Measurements from ENCODE around the gene FRMD8. TPM values are rescaled to one million over a fixed set of nuclear protein-coding genes. Genes with fewer than 3 reads are reported as not detected.

FRMD8 gene
- total and polyA plus RNA-seq, 2 of the 8 experiments (the other 6 are each of a cell fraction or from before 2014, with no cell fraction given), result 15.0 to 19.2 TPM

DNA sequence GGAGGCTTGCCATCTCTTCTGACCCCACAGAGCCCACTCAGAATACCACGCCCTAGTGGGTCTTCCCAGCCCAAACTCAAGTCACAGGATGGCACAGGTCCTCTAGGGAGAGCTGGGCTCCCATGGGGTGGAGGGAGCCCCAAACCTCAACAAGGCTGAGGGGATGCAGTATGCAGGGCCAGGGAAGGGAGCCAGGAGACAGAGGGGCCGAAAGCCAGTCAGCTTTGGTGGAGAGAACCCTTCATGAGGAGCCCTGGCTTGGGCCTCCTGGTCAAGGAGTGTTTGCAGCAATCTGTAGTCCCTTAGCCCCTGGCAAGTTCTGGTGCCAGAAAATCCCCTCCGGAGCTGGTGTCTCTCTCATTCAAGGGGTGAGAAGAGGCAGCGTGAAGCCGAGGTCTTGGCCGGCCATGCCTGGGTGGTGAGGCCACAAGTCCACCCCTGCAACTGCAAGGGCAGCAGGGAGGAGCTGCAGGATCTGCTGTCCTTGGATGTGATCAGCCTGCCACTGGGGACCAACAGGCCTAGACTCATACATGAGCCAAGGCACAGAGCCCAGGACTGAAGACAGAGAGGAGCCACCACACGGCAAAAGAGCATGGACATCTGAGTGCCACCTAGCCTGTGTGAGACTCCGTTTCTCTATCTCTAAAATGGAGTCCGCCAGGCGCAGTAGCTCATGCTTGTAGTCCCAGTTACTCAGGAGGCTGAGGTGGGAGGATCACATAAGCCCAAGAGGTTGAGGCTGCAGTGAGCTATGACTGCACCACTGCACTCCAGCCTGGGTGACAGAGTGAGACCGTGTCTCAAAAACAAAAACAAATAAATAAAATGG is 60.2 kb downstream of the FRMD8 start:
- H3K79me2 ChIP-seq (ENCODE audit: control insufficient read depth in 1 of 2, insufficient read depth in 2 of 2, low read length in 2 of 2), result no peaks in the 10 kb centered on the region
- H4K20me1 ChIP-seq (replicated peaks in 1 of 2; ENCODE audit: control insufficient read depth in 1 of 2, insufficient read depth in 2 of 2, low read length in 2 of 2), result peaks cover 0 to 1% of the 10 kb centered on the region in 2 experiments
- no peak overlapping the region for H3K27ac ChIP-seq (ENCODE audit: low read depth, low read length)
- no peaks in the 10 kb centered on the region; a peak in 4 of 7 replicates for H3K4me1 ChIP-seq (replicated peaks in 1 of 4; ENCODE audit: control insufficient read depth in 3 of 4, insufficient read depth in 4 of 4, low read length in 3 of 4)
- no peak overlapping the region for H3K4me3 ChIP-seq (ENCODE audit: extremely low read depth in 1 of 4, insufficient read depth in 2 of 4, low read depth in 3 of 4, low read length in 4 of 4)
- H2BK15ac ChIP-seq (ENCODE audit: low read length), result no peak overlapping the region
- H2AK5ac ChIP-seq (ENCODE audit: low read depth, low read length), result no peak overlapping the region
- H3K9ac ChIP-seq (replicated peaks in 1 of 4; ENCODE audit: extremely low read depth in 1 of 4, low read depth in 3 of 4, low read length in 3 of 4), result no peak overlapping the region
- H3K9me3 ChIP-seq (ENCODE audit: insufficient read depth in 2 of 2, low read depth in 1 of 2, low read length in 1 of 2), result peaks cover 0 to 6% of the 10 kb centered on the region in 2 experiments; a peak in 1 of 4 replicates
- 90% methylated on average over 11 of the region's 11 CpGs; no CpG with 5 or more reads in 1 of the 2 experiments for WGBS, 2 experiments (ENCODE audit: extremely low coverage in 1 of 2, insufficient coverage in 1 of 2, insufficient read length in 1 of 2, insufficient replicate concordance in 2 of 2, low coverage in 1 of 2, low lambda C conversion rate in 2 of 2, missing lambda C conversion rate in 1 of 2)
- H2BK20ac ChIP-seq (ENCODE audit: low read length), result no peak overlapping the region
- ChIA-PET CTCF (ENCODE audit: partially characterized antibody) (interaction anchor here (0.6 to 5.4 kb wide), 9 partner anchors 9 to 79 kb away, joined by 3 to 42 read pairs (median 4); no protein-coding TSS in a partner anchor), POLR2A (ENCODE audit: partially characterized antibody) (interaction anchor here (0.8 to 9.4 kb wide), 12 partner anchors 9 to 63 kb away, joined by 3 to 79 read pairs (median 6); partner anchors contain the start of genes MALAT1 and NEAT1)
- no peak overlapping the region for H4K8ac ChIP-seq (ENCODE audit: extremely low read depth, insufficient read depth, low read length)
- no peak overlapping the region for H2BK120ac ChIP-seq (replicated peaks; ENCODE audit: low read depth, low read length)
- DNase-seq (ENCODE audit: low read depth in 1 of 2, low spot score in 2 of 2), result no peak
- H4K5ac ChIP-seq (ENCODE audit: insufficient read length, low read depth, low read length), result no peak overlapping the region
- H3K23me2 ChIP-seq (ENCODE audit: low read depth, low read length), result no peaks in the 10 kb centered on the region; the same call in 1 of the 2 replicates
- no peak overlapping the region for H3K23ac ChIP-seq (ENCODE audit: insufficient read length)
- no peaks in the 10 kb centered on the region for H3K79me1 ChIP-seq (ENCODE audit: low read depth, low read length)
- no peak overlapping the region for H2BK5ac ChIP-seq (ENCODE audit: low read depth, low read length)
- no peak for FAIRE-seq
- H2AFZ ChIP-seq (ENCODE audit: low read length), result no peak overlapping the region
- no peak overlapping the region for H3K56ac ChIP-seq (replicated peaks; ENCODE audit: insufficient read length, low read depth, low read length)
- no peak overlapping the region for H4K91ac ChIP-seq (replicated peaks; ENCODE audit: insufficient read length, low read length)
- H3K4ac ChIP-seq (replicated peaks; ENCODE audit: insufficient read length, low read depth, low read length), result no peak overlapping the region
- no peak overlapping the region for H3K4me2 ChIP-seq (ENCODE audit: insufficient read depth in 1 of 2, low read depth in 2 of 2, low read length in 2 of 2)
- no peak overlapping the region for H3K18ac ChIP-seq (ENCODE audit: extremely low read depth, low read length)
- no peak overlapping the region for H3K14ac ChIP-seq (ENCODE audit: insufficient read length)
- H3K27me3 ChIP-seq (replicated peaks in 1 of 4; ENCODE audit: control insufficient read depth in 3 of 4, extremely low read depth in 1 of 4, insufficient read depth in 3 of 4, low read length in 3 of 4), result no peaks in the 10 kb centered on the region
- no peak overlapping the region for H2BK12ac ChIP-seq (ENCODE audit: low read depth, low read length)
- H3K36me3 ChIP-seq (ENCODE audit: control insufficient read depth in 2 of 4, insufficient read depth in 4 of 4, low read length in 3 of 4), result no peaks in the 10 kb centered on the region
- TF ChIP-seq ASH2L (IDR thresholded peaks at IDR 0.05; ENCODE audit: low read length) (no peak), SIX5 (IDR thresholded peaks at IDR 0.05; ENCODE audit: low read depth, low read length) (no peak), POLR2A (IDR thresholded peaks at IDR 0.05; ENCODE audit: control extremely low read depth in 1 of 2, low read depth in 2 of 2, low read length in 2 of 2) (no peak), RFX5 (IDR thresholded peaks at IDR 0.05; ENCODE audit: borderline replicate concordance, low read depth, low read length) (no peak), CBX5 (IDR thresholded peaks at IDR 0.05; ENCODE audit: low read depth, low read length) (no peak), TAF7 (optimal IDR thresholded peaks at IDR 0.05; ENCODE audit: borderline replicate concordance, low read depth, low read length) (no peak), SIN3A (conservative IDR thresholded peaks at IDR 0.05 in 1 of 2, IDR thresholded peaks at IDR 0.05 in 1 of 2; ENCODE audit: low read depth in 1 of 2, low read length in 2 of 2) (no peak), CTBP2 (IDR thresholded peaks at IDR 0.05; ENCODE audit: borderline replicate concordance, insufficient read depth, insufficient read length, low read length) (no peak), EGR1 (IDR thresholded peaks at IDR 0.05; ENCODE audit: borderline replicate concordance, low read depth, low read length) (no peak), BACH1 (IDR thresholded peaks at IDR 0.05; ENCODE audit: low read length) (no peak), CREB1 (IDR thresholded peaks at IDR 0.05) (no peak), EZH2 (IDR thresholded peaks at IDR 0.05; ENCODE audit: low read depth, low read length, severe bottlenecking) (no peak)

Data from H1 (cell line).